OCI-LY7 (cell line): Measurements from ENCODE around the gene OXSR1. TPM values are rescaled to one million over a fixed set of nuclear protein-coding genes. Genes with fewer than 3 reads are reported as not detected.
"Not testable (repeated sequence)": the region's sequence is repeated elsewhere in the genome, so short reads cannot be mapped to it uniquely, and the experiment has no call there.

Experiments used
- BruUV-seq: library from RNA; stranded (reverse); fragments of 400-500 nt; replicated peaks from 2 replicates; lab custom pipeline; 2021; lab: Mats Ljungman, UMichigan
- CTCF ChIA-PET: fragments of 300-600 bp; sonication (Branson Sonifier 250); formaldehyde crosslinking; loops from one replicate; lab custom pipeline; 2022; ENCODE audit warnings: antibody characterized with exemption; ENCODE audit not compliant: unreplicated experiment; lab: Charles Lee
- POLR2A ChIA-PET: fragments of 300-600 bp; sonication (Branson Sonifier 250); formaldehyde crosslinking; loops from one replicate; lab custom pipeline; 2022; ENCODE audit warnings: antibody characterized with exemption; lab: Charles Lee
- DNase-seq: peaks from one replicate; pipeline ENCODE4 v3.0.0-alpha.2; 2015; ENCODE audit warnings: low spot score
- H2AFZ ChIP-seq: fragments of 200-600 bp; sonication (generic), shearing (Covaris generic); 2 replicates; pipeline ENCODE4 v1.6.1; 2014; ENCODE audit warnings: mild to moderate bottlenecking, antibody characterized with exemption, low read length, moderate library complexity
- H3K27ac ChIP-seq: fragments of 200-600 bp; sonication (generic); 2 replicates; pipeline ENCODE4 v1.5.1; 2014; ENCODE audit warnings: mixed run types, low read depth, mild to moderate bottlenecking, moderate library complexity, low read length, inconsistent platforms; ENCODE audit not compliant: poor library complexity, severe bottlenecking
- H3K36me3 ChIP-seq: fragments of 200-600 bp; sonication (generic); 2 replicates; pipeline ENCODE4 v1.6.1; 2014; ENCODE audit warnings: mild to moderate bottlenecking, antibody characterized with exemption, low read length, moderate library complexity, mixed read lengths; ENCODE audit not compliant: insufficient read depth
- H3K4me1 ChIP-seq: fragments of 200-600 bp; sonication (generic); 2 replicates; pipeline ENCODE4 v1.5.1; 2014; ENCODE audit warnings: mild to moderate bottlenecking, low read length; ENCODE audit not compliant: insufficient read depth, poor library complexity, severe bottlenecking
- H3K4me2 ChIP-seq: fragments of 200-600 bp; sonication (generic); 2 replicates; pipeline ENCODE4 v1.6.1; 2014; ENCODE audit warnings: mild to moderate bottlenecking, low read length
- H3K4me3 ChIP-seq: fragments of 200-600 bp; sonication (generic); 2 replicates; pipeline ENCODE4 v1.5.1; 2014; ENCODE audit warnings: mild to moderate bottlenecking, low read depth, low read length; ENCODE audit not compliant: poor library complexity, severe bottlenecking
- H3K79me2 ChIP-seq: fragments of 200-600 bp; sonication (generic); 2 replicates; pipeline ENCODE4 v1.6.1; 2016; ENCODE audit warnings: low read depth, mild to moderate bottlenecking, low read length, moderate library complexity, mixed read lengths; ENCODE audit not compliant: insufficient read depth
- H3K9me2 ChIP-seq: fragments of 200-600 bp; sonication (generic); 2 replicates; pipeline ENCODE4 v1.6.1; 2016; ENCODE audit warnings: mild to moderate bottlenecking, low read length, mixed read lengths; ENCODE audit not compliant: insufficient read depth
- H3K9me3 ChIP-seq: fragments of 200-600 bp; sonication (generic); 2 replicates; pipeline ENCODE4 v1.6.1; 2014; ENCODE audit warnings: mild to moderate bottlenecking, mixed run types, low read length, mixed read lengths
- H4K20me1 ChIP-seq: fragments of 200-600 bp; sonication (generic); 2 replicates; pipeline ENCODE4 v1.6.1; 2014; ENCODE audit warnings: mild to moderate bottlenecking, antibody characterized with exemption, low read length, moderate library complexity, mixed read lengths; ENCODE audit not compliant: insufficient read depth
- EZH2phosphoT487 ChIP-seq: fragments of 200-600 bp; sonication (generic); IDR thresholded peaks from 2 replicates; pipeline ENCODE4 v1.6.1; 2018; ENCODE audit warnings: low read depth, borderline replicate concordance, mild to moderate bottlenecking, mixed run types, antibody characterized with exemption, low read length, moderate library complexity, mixed read lengths
- intact Hi-C: fragments of 100-400 bp; cut with micrococcal nuclease; formaldehyde crosslinking; loops from one replicate; pipeline ENCODE4 v1.10.0; 2022; ENCODE audit not compliant: unreplicated experiment
- total RNA-seq, 2 experiments: library from RNA; depleted of rRNA in 1 of 2; stranded (reverse); fragments of >200 nt in 1 of 2; shearing (Covaris generic) in 1 of 2; gene quantifications; 2 replicates each; pipeline ENCODE4 v1.2.3, GENCODE V29; 2014 to 2022
- TF ChIP-seq, protein P1 (sequence below): fragments of 200-600 bp; sonication (generic); conservative IDR thresholded peaks from 2 replicates; pipeline ENCODE4 v1.5.1; 2014; ENCODE audit warnings: mild to moderate bottlenecking, antibody characterized with exemption, low read length, moderate library complexity, mixed read lengths

The OXSR1 gene
- total RNA-seq, 2 experiments from 2014 or later, result 21.4 to 43.7 TPM

DNA sequence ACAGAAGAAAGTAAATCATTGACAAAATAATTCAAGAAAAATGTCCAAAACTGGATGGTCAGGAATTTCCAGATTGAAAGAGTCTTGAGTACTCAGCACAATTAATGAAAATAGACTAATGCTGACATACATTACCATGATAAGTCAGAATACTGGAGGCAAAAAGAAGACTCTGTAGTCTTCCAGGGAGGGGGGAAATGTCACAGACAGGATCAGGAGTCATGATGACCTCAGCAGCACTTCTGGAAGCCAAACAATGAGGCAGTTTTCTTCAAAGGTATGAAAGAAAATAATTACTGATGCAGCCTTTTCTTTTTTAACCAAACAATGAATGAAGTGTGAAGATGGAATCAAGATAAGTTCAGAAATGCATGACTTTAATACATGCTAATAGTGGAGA lies 70.1 kb downstream of the OXSR1 start:
- Histone ChIP-seq H3K9me3 (no peaks in the 10 kb centered on the region), H2AFZ (no peak overlapping the region), H3K79me2 (no peaks in the 10 kb centered on the region), H3K4me3 (no peak overlapping the region), H3K9me2 (no peaks in the 10 kb centered on the region; the same call in 1 of the 2 replicates), H3K4me1 (no peaks in the 10 kb centered on the region), H4K20me1 (no peaks in the 10 kb centered on the region), H3K27ac (no peak overlapping the region), H3K4me2 (no peak overlapping the region), H3K36me3 (peaks cover 87% of the 10 kb centered on the region)
- ChIA-PET POLR2A (interaction anchor here (0.6 to 0.9 kb wide), 3 partner anchors 11 to 1646 kb away, joined by 3 read pairs; no protein-coding TSS in a partner anchor), CTCF (no interaction called here)
- no peak for DNase-seq
- no peak for TF ChIP-seq EZH2phosphoT487
- TF ChIP-seq, protein P1, sequence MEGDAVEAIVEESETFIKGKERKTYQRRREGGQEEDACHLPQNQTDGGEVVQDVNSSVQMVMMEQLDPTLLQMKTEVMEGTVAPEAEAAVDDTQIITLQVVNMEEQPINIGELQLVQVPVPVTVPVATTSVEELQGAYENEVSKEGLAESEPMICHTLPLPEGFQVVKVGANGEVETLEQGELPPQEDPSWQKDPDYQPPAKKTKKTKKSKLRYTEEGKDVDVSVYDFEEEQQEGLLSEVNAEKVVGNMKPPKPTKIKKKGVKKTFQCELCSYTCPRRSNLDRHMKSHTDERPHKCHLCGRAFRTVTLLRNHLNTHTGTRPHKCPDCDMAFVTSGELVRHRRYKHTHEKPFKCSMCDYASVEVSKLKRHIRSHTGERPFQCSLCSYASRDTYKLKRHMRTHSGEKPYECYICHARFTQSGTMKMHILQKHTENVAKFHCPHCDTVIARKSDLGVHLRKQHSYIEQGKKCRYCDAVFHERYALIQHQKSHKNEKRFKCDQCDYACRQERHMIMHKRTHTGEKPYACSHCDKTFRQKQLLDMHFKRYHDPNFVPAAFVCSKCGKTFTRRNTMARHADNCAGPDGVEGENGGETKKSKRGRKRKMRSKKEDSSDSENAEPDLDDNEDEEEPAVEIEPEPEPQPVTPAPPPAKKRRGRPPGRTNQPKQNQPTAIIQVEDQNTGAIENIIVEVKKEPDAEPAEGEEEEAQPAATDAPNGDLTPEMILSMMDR, result no peak
- intact Hi-C loops, result no loop called here
- BruUV-seq, result no TSS peak

DNA sequence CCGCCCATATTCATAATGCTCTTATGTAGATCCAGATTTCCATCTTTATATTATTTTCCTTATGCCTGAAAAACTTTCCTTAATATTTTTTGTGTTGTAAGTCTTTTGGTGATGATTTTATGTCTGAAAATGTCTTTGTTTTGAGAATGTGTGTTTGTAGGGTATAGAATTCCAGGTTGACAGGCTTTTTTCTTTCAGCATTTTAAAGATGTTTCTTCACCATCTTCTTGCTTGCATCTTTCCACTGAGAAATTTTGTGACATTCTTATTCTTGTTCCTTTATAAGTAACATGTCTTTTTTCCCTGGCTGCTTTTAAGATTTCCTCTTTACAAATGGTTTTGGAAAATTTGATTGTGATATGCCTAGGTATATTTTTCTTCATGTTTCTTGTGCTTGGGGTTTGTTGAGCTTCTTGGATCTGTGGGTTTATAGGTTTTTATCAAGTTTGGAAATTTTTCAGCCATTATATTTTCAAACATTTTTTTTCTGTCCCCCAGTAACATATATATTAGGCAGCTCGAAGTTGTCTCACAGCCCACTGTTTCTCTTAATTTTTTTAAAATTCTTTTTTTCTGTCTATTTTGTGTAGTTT lies 73.2 kb downstream of the OXSR1 start:
- ChIA-PET CTCF (no interaction called here), POLR2A (interaction anchor here (0.6 kb wide), 1 partner anchor 1157 kb away, joined by 3 read pairs; no protein-coding TSS in a partner anchor)
- H3K4me1 ChIP-seq, result no peaks in the 10 kb centered on the region
- H3K9me2 ChIP-seq, result no peaks in the 10 kb centered on the region; the same call in 1 of the 2 replicates
- H3K4me3 ChIP-seq, result no peak overlapping the region
- peaks cover 91% of the 10 kb centered on the region for H3K36me3 ChIP-seq
- H3K9me3 ChIP-seq, result no peaks in the 10 kb centered on the region
- no peak overlapping the region for H3K4me2 ChIP-seq
- H3K27ac ChIP-seq, result no peak overlapping the region
- BruUV-seq, result no TSS peak
- no peaks in the 10 kb centered on the region for H4K20me1 ChIP-seq
- no peaks in the 10 kb centered on the region for H3K79me2 ChIP-seq
- intact Hi-C loops, result no loop called here
- DNase-seq, result no peak
- no peak for TF ChIP-seq EZH2phosphoT487
- TF ChIP-seq, protein P1, result no peak
- no peak overlapping the region for H2AFZ ChIP-seq

DNA sequence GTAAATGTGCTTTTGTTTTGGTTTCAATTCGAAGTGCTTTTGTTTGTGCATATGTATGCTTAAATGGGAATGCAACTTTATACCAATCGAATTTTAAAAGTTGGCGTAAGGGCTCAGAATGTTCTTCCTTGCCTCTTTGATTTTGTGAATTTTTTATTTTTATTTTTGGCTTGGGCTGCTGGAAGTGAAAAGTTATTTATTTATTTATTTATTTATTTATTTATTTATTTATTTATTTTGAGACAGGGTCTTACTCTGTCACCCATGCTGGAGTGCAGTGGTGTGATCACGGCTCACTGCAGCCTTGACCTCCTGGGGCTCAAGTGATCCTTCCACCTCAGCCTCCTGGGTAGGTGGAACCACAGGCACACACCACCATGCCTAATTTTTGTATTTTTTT lies 77.5 kb downstream of the OXSR1 start:
- H3K4me2 ChIP-seq, H3K9me2 ChIP-seq, CTCF ChIA-PET, H3K79me2 ChIP-seq, H3K4me1 ChIP-seq, H3K27ac ChIP-seq, H3K9me3 ChIP-seq, DNase-seq, H4K20me1 ChIP-seq, BruUV-seq, H2AFZ ChIP-seq, H3K4me3 ChIP-seq, intact Hi-C loops: not testable (repeated sequence)
- POLR2A ChIA-PET, result interaction anchor here (0.6 kb wide), 1 partner anchor 258 kb away, joined by 3 read pairs; no protein-coding TSS in a partner anchor
- H3K36me3 ChIP-seq, result peaks cover 77% of the 10 kb centered on the region
